MCF 10A (cell line): Measurements from ENCODE around the gene ZNF708. TPM values are rescaled to one million over a fixed set of nuclear protein-coding genes. Genes with fewer than 3 reads are reported as not detected.
"Not testable (repeated sequence)": the region's sequence is repeated elsewhere in the genome, so short reads cannot be mapped to it uniquely, and the experiment has no call there.

ENCODE experiments used
- BruUV-seq: library from RNA; stranded (reverse); fragments of 400-500 nt; replicated peaks from 2 replicates; lab custom pipeline; 2021; lab: Mats Ljungman, UMichigan
- CTCF ChIA-PET: fragments of 300-600 bp; sonication (Branson Sonifier 250); formaldehyde crosslinking; extraction: SDS; loops from one replicate; lab custom pipeline; 2021; ENCODE audit warnings: antibody characterized with exemption, inconsistent platforms; lab: Yijun Ruan, JAX
- POLR2A ChIA-PET: fragments of 300-600, 350-650 bp; sonication (Branson Sonifier 250); formaldehyde crosslinking; extraction: SDS; loops from one replicate; lab custom pipeline; 2020; ENCODE audit warnings: antibody characterized with exemption, inconsistent platforms; lab: Yijun Ruan, JAX
- DNase-seq: peaks from one replicate; pipeline ENCODE4 v3.0.0-alpha.2; 2018; ENCODE audit not compliant: unreplicated experiment
- H3K27ac Mint-ChIP-seq: one replicate; pipeline ENCODE4 v1.8.0; 2022; ENCODE audit warnings: mild to moderate bottlenecking, low read depth, mixed read lengths; ENCODE audit not compliant: unreplicated experiment
- H3K27me3 Mint-ChIP-seq: one replicate; pipeline ENCODE4 v1.8.0; 2022; ENCODE audit warnings: mixed read lengths; ENCODE audit not compliant: insufficient read depth, unreplicated experiment
- H3K36me3 Mint-ChIP-seq: one replicate; pipeline ENCODE4 v1.8.0; 2022; ENCODE audit warnings: mild to moderate bottlenecking, moderate library complexity, mixed read lengths; ENCODE audit not compliant: insufficient read depth, unreplicated experiment
- H3K4me1 Mint-ChIP-seq: one replicate; pipeline ENCODE4 v1.8.0; 2022; ENCODE audit warnings: mixed read lengths; ENCODE audit not compliant: insufficient read depth, unreplicated experiment
- H3K4me3 Mint-ChIP-seq: one replicate; pipeline ENCODE4 v1.8.0; 2022; ENCODE audit warnings: mild to moderate bottlenecking, moderate library complexity, mixed read lengths; ENCODE audit not compliant: unreplicated experiment
- H3K9me3 Mint-ChIP-seq: one replicate; pipeline ENCODE4 v1.8.0; 2022; ENCODE audit warnings: mixed read lengths; ENCODE audit not compliant: unreplicated experiment
- CTCF ChIP-seq: fragments of 200-600 bp; IDR thresholded peaks from one replicate; pipeline ENCODE4 v1.8.0; 2022; ENCODE audit warnings: antibody characterized with exemption, mild to moderate bottlenecking; ENCODE audit not compliant: unreplicated experiment
- intact Hi-C: fragments of 100-400 bp; cut with micrococcal nuclease; formaldehyde crosslinking; loops from 2 replicates; pipeline ENCODE4 v1.14.1; 2022
- total RNA-seq: library from RNA; stranded (reverse); gene quantifications from 2 replicates; pipeline ENCODE4 v1.2.3, GENCODE V29; 2022

Gene ZNF708
- total RNA-seq, 1 experiment from 2014 or later: 5.3 TPM

- no peak for TF ChIP-seq CTCF
- peaks cover 7% of the 10 kb centered on the region for H3K9me3 Mint-ChIP-seq
- ChIA-PET POLR2A (interaction anchor here (0.9 to 1.2 kb wide), 2 partner anchors 9 to 20 kb away, joined by 3 read pairs; partner anchors contain the start of gene ZNF708), CTCF (no interaction called here)
- no peak overlapping the region for H3K27ac Mint-ChIP-seq
- no peaks in the 10 kb centered on the region for H3K27me3 Mint-ChIP-seq
- BruUV-seq: no TSS peak
- peaks cover 54% of the 10 kb centered on the region for H3K36me3 Mint-ChIP-seq
- H3K4me1 Mint-ChIP-seq: no peaks in the 10 kb centered on the region
- DNase-seq: no peak
- intact Hi-C loops: no loop called here
- no peak overlapping the region for H3K4me3 Mint-ChIP-seq
These were observed 20.4 kb downstream of the ZNF708 start for GRCh38 chr19:21308773-21309172.

- H3K4me3 Mint-ChIP-seq, H3K27me3 Mint-ChIP-seq, CTCF ChIA-PET: not testable (repeated sequence)
These were observed 22.2 kb downstream of the ZNF708 start for GRCh38 chr19:21306881-21307479.

GRCh38 chr19:21293768-21294167 is 35.4 kb downstream of the ZNF708 start:
- POLR2A ChIA-PET, DNase-seq, H3K4me3 Mint-ChIP-seq, H3K4me1 Mint-ChIP-seq, H3K27me3 Mint-ChIP-seq, H3K27ac Mint-ChIP-seq, BruUV-seq, intact Hi-C loops: not testable (repeated sequence)
- peaks cover 43% of the 10 kb centered on the region for H3K36me3 Mint-ChIP-seq
- H3K9me3 Mint-ChIP-seq: peaks cover 17% of the 10 kb centered on the region
- CTCF ChIA-PET: interaction anchor here (0.8 kb wide), 1 partner anchor 91 kb away, joined by 3 read pairs; no protein-coding TSS in a partner anchor

More at GRCh38 chr19:21306881-21307479, 22.2 kb downstream of the ZNF708 start:
- H3K27ac Mint-ChIP-seq, H3K4me1 Mint-ChIP-seq, BruUV-seq, DNase-seq, H3K9me3 Mint-ChIP-seq, intact Hi-C loops: not testable (repeated sequence)
- POLR2A ChIA-PET: interaction anchor here (0.9 kb wide), 1 partner anchor 22 kb away, joined by 3 read pairs; no protein-coding TSS in a partner anchor
- peaks cover 54% of the 10 kb centered on the region for H3K36me3 Mint-ChIP-seq

- Mint-ChIP-seq H3K4me3 (no peak overlapping the region), H3K27ac (no peak overlapping the region), H3K4me1 (no peaks in the 10 kb centered on the region), H3K36me3 (no peaks in the 10 kb centered on the region), H3K27me3 (no peaks in the 10 kb centered on the region), H3K9me3 (peaks cover 16% of the 10 kb centered on the region)
- DNase-seq: no peak
- no peak for TF ChIP-seq CTCF
- CTCF ChIA-PET: no interaction called here
- POLR2A ChIA-PET: no interaction called here
- intact Hi-C loops: no loop called here
- no TSS peak for BruUV-seq
These were observed 59.4 kb downstream of the ZNF708 start for GRCh38 chr19:21269813-21270212.

- POLR2A ChIA-PET: no interaction called here
- H3K36me3 Mint-ChIP-seq: no peaks in the 10 kb centered on the region
- CTCF ChIA-PET: no interaction called here
- DNase-seq: no peak
- no peak for TF ChIP-seq CTCF
- H3K9me3 Mint-ChIP-seq: peaks cover 16% of the 10 kb centered on the region
- no peaks in the 10 kb centered on the region for H3K4me1 Mint-ChIP-seq
- intact Hi-C loops: no loop called here
- no TSS peak for BruUV-seq
- H3K4me3 Mint-ChIP-seq: no peak overlapping the region
- H3K27ac Mint-ChIP-seq: no peak overlapping the region
- no peaks in the 10 kb centered on the region for H3K27me3 Mint-ChIP-seq
These were observed 64.3 kb downstream of the ZNF708 start for GRCh38 chr19:21264891-21265290.
